ENCODE results near the gene RTL5. TPM values are rescaled to one million over a fixed set of nuclear protein-coding genes. Genes with fewer than 3 reads are reported as not detected.

RTL5 gene
- total RNA-seq, 1 experiment from 2014 or later = 2.5 TPM

DNA sequence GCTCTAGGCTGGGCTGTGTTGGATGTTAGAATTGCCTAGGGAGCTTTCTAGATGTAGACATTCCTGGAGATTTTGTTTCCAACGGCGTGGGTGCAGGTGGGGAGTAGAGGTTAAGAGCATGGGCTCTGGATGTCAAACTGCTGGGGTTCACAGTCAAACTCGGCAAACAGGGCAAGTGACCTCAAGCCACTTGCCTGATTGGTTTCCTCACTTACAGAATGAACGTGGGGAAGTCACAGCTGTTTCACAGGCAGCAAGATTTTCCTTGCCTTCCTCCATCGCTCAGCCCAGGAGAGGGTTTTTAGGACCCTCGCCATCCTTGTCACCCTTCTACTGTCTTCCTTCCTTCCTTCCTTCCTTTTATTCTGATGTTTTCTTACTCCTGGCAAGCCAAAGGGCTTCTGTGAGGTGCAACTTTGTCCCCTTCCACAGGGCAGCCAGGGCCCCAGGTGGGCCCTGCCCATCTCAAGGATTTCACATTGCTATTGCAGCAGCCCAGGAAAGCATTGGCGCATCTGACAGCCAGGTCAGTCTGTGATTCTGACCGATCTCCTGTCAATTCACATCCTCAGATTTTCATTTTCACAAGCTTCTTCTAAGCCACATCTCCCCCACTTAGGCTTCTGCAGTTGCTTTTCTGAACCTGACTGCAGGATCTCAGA, 7.0 kb downstream of the RTL5 start:
- ChIA-PET POLR2A (no interaction called here), RAD21 (ENCODE audit: low non-redundant PET in 1 of 2, low total read pairs in 2 of 2, uncharacterized antibody in 2 of 2, unreplicated experiment in 2 of 2) (no interaction called here), CTCF (interaction anchor here (1.1 kb wide), 1 partner anchor 105 kb away, joined by 3 read pairs; no protein-coding TSS in a partner anchor)
- no peaks in the 10 kb centered on the region for H3K27me3 ChIP-seq (ENCODE audit: insufficient read depth, low read length)
- no peaks in the 10 kb centered on the region for H3K36me3 ChIP-seq (ENCODE audit: control insufficient read depth in 1 of 2, insufficient read depth in 2 of 2, low read length in 2 of 2)
- no TSS peak for BruUV-seq (replicated peaks)
- no peak overlapping the region for H2AFZ ChIP-seq (ENCODE audit: low read depth, low read length, poor library complexity, severe bottlenecking)
- no peaks in the 10 kb centered on the region for H3K79me2 ChIP-seq (ENCODE audit: insufficient read depth, low read length)
- H3K4me1 ChIP-seq (ENCODE audit: control insufficient read depth in 1 of 2, insufficient read depth in 2 of 2, low read length in 2 of 2) = 0 out of 4 replicates have a peak, but pooled peaks cover 0 to 6% of the 10 kb centered on the region in 2 experiments
- H4K20me1 ChIP-seq (ENCODE audit: insufficient read depth) = no peaks in the 10 kb centered on the region
- H3K9me3 ChIP-seq (ENCODE audit: control insufficient read depth in 1 of 2, insufficient read depth in 1 of 2, low read depth in 1 of 2, low read length in 2 of 2) = no peaks in the 10 kb centered on the region
- no peak overlapping the region for H3K4me2 ChIP-seq (ENCODE audit: low read length)
- no peak overlapping the region for H3K4me3 ChIP-seq (replicated peaks in 1 of 2; ENCODE audit: low read depth in 1 of 2, low read length in 2 of 2)
- H3K9me2 ChIP-seq (ENCODE audit: insufficient read depth) = no peaks in the 10 kb centered on the region
- no peak overlapping the region for H3K9ac ChIP-seq (ENCODE audit: low read length)
- TF ChIP-seq YY1 (IDR thresholded peaks at IDR 0.05; ENCODE audit: extremely low read depth, insufficient replicate concordance, low read depth, low read length) (no peak), POLR2AphosphoS5 (IDR thresholded peaks at IDR 0.05; ENCODE audit: low read depth, low read length) (no peak), SRF (IDR thresholded peaks at IDR 0.05; ENCODE audit: low read depth) (no peak), TCF7L2 (IDR thresholded peaks at IDR 0.05; ENCODE audit: borderline replicate concordance, extremely low read depth, insufficient read depth, insufficient read length) (no peak), MAX (IDR thresholded peaks at IDR 0.05) (no peak), CBX3 (IDR thresholded peaks at IDR 0.05; ENCODE audit: low read depth) (no peak), CTCF (IDR thresholded peaks at IDR 0.05 in 2 of 3, conservative IDR thresholded peaks at IDR 0.05 in 1 of 3; ENCODE audit: borderline replicate concordance in 1 of 3, insufficient read depth in 1 of 3, low read depth in 2 of 3, low read length in 2 of 3) (no peak), EGR1 (IDR thresholded peaks at IDR 0.05; ENCODE audit: low read depth) (no peak), SP1 (IDR thresholded peaks at IDR 0.05; ENCODE audit: low read depth) (no peak), ZBTB33 (IDR thresholded peaks at IDR 0.05; ENCODE audit: extremely low read depth, insufficient replicate concordance, low read length) (no peak), ZFX (IDR thresholded peaks at IDR 0.05) (no peak), ZNF274 (IDR thresholded peaks at IDR 0.05; ENCODE audit: low read depth, low read length) (no peak), EZH2phosphoT487 (IDR thresholded peaks at IDR 0.05; ENCODE audit: borderline replicate concordance) (no peak), RAD21 (IDR thresholded peaks at IDR 0.05; ENCODE audit: low read depth) (no peak)
- TF ChIP-seq, protein P1, sequence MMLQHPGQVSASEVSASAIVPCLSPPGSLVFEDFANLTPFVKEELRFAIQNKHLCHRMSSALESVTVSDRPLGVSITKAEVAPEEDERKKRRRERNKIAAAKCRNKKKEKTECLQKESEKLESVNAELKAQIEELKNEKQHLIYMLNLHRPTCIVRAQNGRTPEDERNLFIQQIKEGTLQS (IDR thresholded peaks at IDR 0.05) = no peak
- TF ChIP-seq, protein P2, sequence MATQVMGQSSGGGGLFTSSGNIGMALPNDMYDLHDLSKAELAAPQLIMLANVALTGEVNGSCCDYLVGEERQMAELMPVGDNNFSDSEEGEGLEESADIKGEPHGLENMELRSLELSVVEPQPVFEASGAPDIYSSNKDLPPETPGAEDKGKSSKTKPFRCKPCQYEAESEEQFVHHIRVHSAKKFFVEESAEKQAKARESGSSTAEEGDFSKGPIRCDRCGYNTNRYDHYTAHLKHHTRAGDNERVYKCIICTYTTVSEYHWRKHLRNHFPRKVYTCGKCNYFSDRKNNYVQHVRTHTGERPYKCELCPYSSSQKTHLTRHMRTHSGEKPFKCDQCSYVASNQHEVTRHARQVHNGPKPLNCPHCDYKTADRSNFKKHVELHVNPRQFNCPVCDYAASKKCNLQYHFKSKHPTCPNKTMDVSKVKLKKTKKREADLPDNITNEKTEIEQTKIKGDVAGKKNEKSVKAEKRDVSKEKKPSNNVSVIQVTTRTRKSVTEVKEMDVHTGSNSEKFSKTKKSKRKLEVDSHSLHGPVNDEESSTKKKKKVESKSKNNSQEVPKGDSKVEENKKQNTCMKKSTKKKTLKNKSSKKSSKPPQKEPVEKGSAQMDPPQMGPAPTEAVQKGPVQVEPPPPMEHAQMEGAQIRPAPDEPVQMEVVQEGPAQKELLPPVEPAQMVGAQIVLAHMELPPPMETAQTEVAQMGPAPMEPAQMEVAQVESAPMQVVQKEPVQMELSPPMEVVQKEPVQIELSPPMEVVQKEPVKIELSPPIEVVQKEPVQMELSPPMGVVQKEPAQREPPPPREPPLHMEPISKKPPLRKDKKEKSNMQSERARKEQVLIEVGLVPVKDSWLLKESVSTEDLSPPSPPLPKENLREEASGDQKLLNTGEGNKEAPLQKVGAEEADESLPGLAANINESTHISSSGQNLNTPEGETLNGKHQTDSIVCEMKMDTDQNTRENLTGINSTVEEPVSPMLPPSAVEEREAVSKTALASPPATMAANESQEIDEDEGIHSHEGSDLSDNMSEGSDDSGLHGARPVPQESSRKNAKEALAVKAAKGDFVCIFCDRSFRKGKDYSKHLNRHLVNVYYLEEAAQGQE (IDR thresholded peaks at IDR 0.05; ENCODE audit: low read depth) = no peak
- intact Hi-C loops (cut with micrococcal nuclease) = loop anchor here (5.0 to 10.0 kb wide), 2 partner anchors 122 to 250 kb away; no protein-coding TSS in a partner anchor
- ATAC-seq (no peak), DNase-seq (ENCODE audit: low read depth, low spot score) (no peak)
- no peak overlapping the region for H3K27ac ChIP-seq (ENCODE audit: low read depth, low read length)

Measured in HCT116 (cell line).